GM21825 (cell line): Measurements from ENCODE around the gene RPA4.
A peak's percentile ranks its signal among the peaks of the same experiment; 100 is the strongest.
"Not testable (repeated sequence)": the region's sequence is repeated elsewhere in the genome, so short reads cannot be mapped to it uniquely, and the experiment has no call there.

Source experiments
- ATAC-seq: cut with Tn5 transposase; IDR thresholded peaks from one replicate; pipeline ENCODE4 v1.9.1; 2021; ENCODE audit warnings: mild to moderate bottlenecking, moderate library complexity; ENCODE audit not compliant: unreplicated experiment

RPA4 gene

GRCh38 chrX:96883608-96884007 lies at the start of gene RPA4:
RPA4 (plus strand) TSS chrX:96883908; CDS start chrX:96884311, 403 bp downstream.
- ATAC-seq = no peak

- ATAC-seq = no peak
Measured at GRCh38 chrX:96834137-96834536, 49.6 kb upstream of the RPA4 start.

- ATAC-seq = peak; percentile 77
Measured at GRCh38 chrX:96835660-96836289, 47.9 kb upstream of the RPA4 start.

- ATAC-seq = no peak
Measured at GRCh38 chrX:96837808-96838207, 45.9 kb upstream of the RPA4 start.

- ATAC-seq = no peak
Measured at GRCh38 chrX:96838537-96838936, 45.2 kb upstream of the RPA4 start.

- ATAC-seq = no peak
Measured at GRCh38 chrX:96841325-96841724, 42.4 kb upstream of the RPA4 start.

- ATAC-seq = not testable (repeated sequence)
Measured at GRCh38 chrX:96841866-96842265, 41.8 kb upstream of the RPA4 start.

- no peak for ATAC-seq
Measured at GRCh38 chrX:96843566-96843965, 40.1 kb upstream of the RPA4 start.

GRCh38 chrX:96846841-96847240 lies 36.9 kb upstream of the RPA4 start:
- ATAC-seq = no peak

- ATAC-seq = not testable (repeated sequence)
Measured at GRCh38 chrX:96859422-96859821, 24.3 kb upstream of the RPA4 start.

GRCh38 chrX:96861218-96861617 lies 22.5 kb upstream of the RPA4 start:
- peak; percentile 82 for ATAC-seq

GRCh38 chrX:96861661-96862060 lies 22.0 kb upstream of the RPA4 start:
- no peak for ATAC-seq

GRCh38 chrX:96884027-96884426 lies 319 bp downstream of the RPA4 start:
- no peak for ATAC-seq

- no peak for ATAC-seq
Measured at GRCh38 chrX:96889726-96890125, 6.0 kb downstream of the RPA4 start.

GRCh38 chrX:96906741-96907140 lies 23.0 kb downstream of the RPA4 start:
- ATAC-seq = no peak

- no peak for ATAC-seq
Measured at GRCh38 chrX:96907516-96908272, 24.0 kb downstream of the RPA4 start.

- ATAC-seq = no peak
Measured at GRCh38 chrX:96909291-96909690, 25.6 kb downstream of the RPA4 start.

GRCh38 chrX:96918864-96919263 lies 35.2 kb downstream of the RPA4 start:
- ATAC-seq = no peak

- no peak for ATAC-seq
Measured at GRCh38 chrX:96919672-96920071, 36.0 kb downstream of the RPA4 start.

- ATAC-seq = no peak
Measured at GRCh38 chrX:96924581-96924980, 40.9 kb downstream of the RPA4 start.

- ATAC-seq = no peak
Measured at GRCh38 chrX:96929036-96929435, 45.3 kb downstream of the RPA4 start.
